Measurements from ENCODE around the gene ELOA.

GRCh38 chr1:23694371-23694770, 48.9 kb upstream of the ELOA start:
- TF ChIP-seq CTCF (conservative IDR thresholded peaks at IDR 0.05 in 1 of 2, IDR thresholded peaks at IDR 0.05 in 1 of 2; ENCODE audit: extremely low read depth in 1 of 2, insufficient read depth in 1 of 2, low read depth in 1 of 2, low read length in 2 of 2) (no peak), EZH2 (IDR thresholded peaks at IDR 0.05; ENCODE audit: borderline replicate concordance, low read length) (no peak)

Measured in mammary epithelial cell (primary cell).